ENCODE data around the gene RAD51B.

DNA sequence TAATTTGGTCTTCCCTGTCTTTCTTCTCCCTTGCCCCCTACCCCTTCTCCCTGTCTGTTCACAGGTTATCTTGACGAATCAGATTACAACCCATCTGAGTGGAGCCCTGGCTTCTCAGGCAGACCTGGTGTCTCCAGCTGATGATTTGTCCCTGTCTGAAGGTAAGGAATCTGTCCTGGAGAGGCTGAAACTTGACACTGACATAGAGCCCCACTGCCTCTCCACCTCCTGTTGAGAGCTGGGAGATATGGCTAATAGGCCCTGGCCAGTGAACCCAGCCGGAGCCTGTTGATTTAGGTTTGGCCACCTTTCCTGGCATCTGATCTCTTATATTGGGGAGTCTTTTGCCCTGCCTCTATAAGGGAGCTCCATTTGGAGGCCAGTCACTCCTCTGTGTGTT lies 472.2 kb downstream of the RAD51B start:
- TF ChIP-seq, protein P1, sequence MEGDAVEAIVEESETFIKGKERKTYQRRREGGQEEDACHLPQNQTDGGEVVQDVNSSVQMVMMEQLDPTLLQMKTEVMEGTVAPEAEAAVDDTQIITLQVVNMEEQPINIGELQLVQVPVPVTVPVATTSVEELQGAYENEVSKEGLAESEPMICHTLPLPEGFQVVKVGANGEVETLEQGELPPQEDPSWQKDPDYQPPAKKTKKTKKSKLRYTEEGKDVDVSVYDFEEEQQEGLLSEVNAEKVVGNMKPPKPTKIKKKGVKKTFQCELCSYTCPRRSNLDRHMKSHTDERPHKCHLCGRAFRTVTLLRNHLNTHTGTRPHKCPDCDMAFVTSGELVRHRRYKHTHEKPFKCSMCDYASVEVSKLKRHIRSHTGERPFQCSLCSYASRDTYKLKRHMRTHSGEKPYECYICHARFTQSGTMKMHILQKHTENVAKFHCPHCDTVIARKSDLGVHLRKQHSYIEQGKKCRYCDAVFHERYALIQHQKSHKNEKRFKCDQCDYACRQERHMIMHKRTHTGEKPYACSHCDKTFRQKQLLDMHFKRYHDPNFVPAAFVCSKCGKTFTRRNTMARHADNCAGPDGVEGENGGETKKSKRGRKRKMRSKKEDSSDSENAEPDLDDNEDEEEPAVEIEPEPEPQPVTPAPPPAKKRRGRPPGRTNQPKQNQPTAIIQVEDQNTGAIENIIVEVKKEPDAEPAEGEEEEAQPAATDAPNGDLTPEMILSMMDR (IDR thresholded peaks at IDR 0.05 in 2 of 3, conservative IDR thresholded peaks at IDR 0.05 in 1 of 3; ENCODE audit: borderline replicate concordance in 1 of 3, insufficient read depth in 1 of 3, low read depth in 2 of 3, low read length in 2 of 3), result no peak
- no peak for TF ChIP-seq EZH2 (IDR thresholded peaks at IDR 0.05)
- TF ChIP-seq POLR2A (IDR thresholded peaks at IDR 0.05; ENCODE audit: borderline replicate concordance, extremely low read depth, insufficient read depth, insufficient read length), result no peak

Data from HCT116 (cell line).